ENCODE data around the gene SLC2A14. TPM values are rescaled to one million over a fixed set of nuclear protein-coding genes. Genes with fewer than 3 reads are reported as not detected.
"Not testable (repeated sequence)": the region's sequence is repeated elsewhere in the genome, so short reads cannot be mapped to it uniquely, and the experiment has no call there.

Gene SLC2A14
- total RNA-seq, 1 experiment from 2014 or later, result not detected

DNA sequence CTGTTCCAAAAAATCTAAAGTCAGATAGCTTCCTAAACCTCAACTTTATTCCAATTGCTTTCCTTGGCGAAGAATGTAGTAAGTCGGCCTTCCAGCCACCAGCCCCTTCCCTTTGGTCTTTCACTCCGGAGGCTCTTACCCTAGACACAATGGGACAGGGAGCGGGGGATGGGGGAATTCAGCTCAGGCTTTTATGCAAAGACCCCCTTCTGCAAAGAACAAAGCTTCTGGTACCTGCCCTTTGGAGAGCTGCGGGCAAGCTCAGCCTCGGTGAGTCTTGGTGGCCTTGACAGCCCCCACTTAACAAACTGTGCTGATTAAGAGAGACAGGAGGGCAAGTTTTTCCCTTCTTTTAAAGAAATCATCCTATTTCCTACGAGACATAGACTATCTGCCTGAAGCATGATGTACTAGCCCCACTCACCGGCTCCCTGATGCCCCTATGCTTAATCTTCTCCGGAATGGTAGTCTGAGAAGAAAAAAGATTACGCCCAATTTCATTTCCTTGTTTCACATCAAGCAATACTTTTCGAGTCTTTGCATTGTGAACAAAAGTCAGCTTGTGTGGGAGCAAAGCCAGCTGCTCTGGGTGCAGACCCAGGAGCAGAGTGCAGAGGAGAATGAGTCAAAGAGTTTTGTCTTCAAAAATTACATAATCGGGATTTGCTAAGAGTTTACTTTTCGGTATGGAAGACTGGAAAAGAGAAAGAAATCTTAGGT, 85.0 kb downstream of the SLC2A14 start:
- no peak for DNase-seq (ENCODE audit: low spot score)
- in situ Hi-C loops (cut with HindIII; ENCODE audit: low sequenced_read_pairs), result no loop called here

DNA sequence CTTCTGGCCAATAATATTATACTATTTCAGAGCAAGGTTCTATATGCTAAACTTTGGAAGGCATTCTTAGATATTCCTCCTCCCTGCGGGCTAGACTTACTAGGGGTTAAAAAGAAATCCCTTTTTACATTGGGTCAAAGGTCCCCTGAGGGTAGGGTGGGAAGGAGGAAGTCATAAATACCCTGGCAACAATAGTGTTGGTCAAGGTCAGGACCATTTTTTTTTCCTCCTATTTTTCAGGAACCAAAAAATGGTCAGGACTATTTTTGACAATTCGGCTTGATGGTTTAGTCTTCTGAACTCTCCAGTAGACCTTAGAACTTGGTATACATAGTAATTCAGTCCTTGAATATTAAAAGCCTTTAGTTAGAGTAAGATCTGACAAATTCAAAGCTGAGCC, 88.0 kb downstream of the SLC2A14 start:
- in situ Hi-C loops (cut with HindIII; ENCODE audit: low sequenced_read_pairs), result no loop called here
- no peak for DNase-seq (ENCODE audit: low spot score)

DNA sequence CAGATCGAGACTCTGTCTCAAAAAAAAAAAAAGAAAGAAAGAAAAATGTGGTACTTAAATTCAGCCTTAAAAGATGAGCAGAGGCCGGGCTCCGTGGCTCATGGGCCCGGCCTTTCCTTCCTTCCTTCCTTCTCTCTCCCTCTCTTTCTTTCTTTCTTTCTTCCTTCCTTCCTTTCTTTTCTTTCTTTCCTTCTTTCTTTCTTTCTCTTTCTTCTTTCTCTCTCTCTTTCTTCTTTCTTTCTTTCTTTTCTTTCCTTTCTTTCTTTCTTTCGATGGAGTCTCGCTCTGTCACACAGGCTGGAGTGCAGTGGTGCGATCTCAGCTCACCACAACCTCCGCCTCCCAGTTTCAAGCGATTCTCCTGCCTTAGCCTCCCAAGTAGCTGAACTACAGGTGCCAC, 89.3 kb downstream of the SLC2A14 start:
- DNase-seq (ENCODE audit: low spot score); in situ Hi-C loops (cut with HindIII; ENCODE audit: low sequenced_read_pairs): not testable (repeated sequence)

DNA sequence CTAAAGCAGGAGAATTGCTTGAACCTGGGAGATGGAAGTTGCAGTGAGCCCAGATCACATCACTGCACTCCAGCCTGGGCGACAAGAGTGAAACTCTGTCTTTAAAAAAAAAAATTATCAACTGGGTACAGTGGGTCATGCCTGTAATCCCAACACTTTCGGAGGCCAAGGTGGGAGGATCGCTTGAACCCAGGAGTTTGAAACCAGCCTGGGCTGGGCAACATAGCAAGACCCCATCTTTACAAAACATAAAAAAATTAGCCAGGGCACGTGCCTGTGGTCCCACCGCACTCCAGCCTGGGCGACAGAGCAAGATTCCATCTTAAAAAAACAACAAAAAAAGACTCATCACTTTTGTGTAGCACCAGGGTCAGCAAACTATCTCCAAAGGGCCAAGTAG, 90.7 kb downstream of the SLC2A14 start:
- no peak for DNase-seq (ENCODE audit: low spot score)

DNA sequence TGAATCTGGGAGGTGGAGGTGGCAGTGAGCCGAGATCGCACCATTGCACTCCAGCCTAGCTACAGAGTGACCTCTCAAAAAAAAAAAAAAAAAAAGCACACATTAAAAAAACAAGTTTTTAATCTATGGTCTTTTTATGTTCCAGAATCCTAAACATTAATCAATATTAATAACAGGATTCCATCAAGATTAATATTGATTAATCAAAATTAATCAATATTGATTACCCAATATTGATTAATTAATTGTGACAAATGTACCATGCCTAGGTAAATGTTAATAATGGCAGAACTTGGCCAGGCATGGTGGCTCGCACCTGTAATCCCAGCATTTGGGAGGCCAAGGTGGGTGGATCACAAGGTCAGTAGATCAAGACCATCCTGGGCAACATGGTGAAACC, 91.4 kb downstream of the SLC2A14 start:
- in situ Hi-C loops (cut with HindIII; ENCODE audit: low sequenced_read_pairs), result no loop called here
- no peak for DNase-seq (ENCODE audit: low spot score)

More for the DNA sequence above, 90.7 kb downstream of the SLC2A14 start:
- in situ Hi-C loops (cut with HindIII; ENCODE audit: low sequenced_read_pairs), result no loop called here

DNA sequence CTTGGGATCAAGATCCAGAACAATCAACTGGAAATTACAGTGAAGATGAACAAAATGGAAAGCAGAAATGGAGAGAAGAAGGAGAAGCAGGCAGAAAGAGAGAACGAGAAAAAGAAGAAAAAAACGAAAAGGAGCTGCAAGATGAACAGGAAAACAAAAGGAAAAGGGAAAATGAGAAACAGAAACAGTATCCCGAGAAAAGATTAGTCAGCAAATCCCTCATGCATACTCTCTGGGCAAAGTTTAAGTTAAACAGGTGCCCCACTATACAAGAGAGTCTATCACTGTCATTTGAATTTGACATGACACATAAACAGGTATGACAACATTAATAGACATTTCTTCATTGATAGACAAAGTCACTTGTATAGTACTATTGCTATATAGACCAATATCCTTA, 102.7 kb downstream of the SLC2A14 start:
- in situ Hi-C loops (cut with HindIII; ENCODE audit: low sequenced_read_pairs), result no loop called here
- no peak for DNase-seq (ENCODE audit: low spot score)

Other genes starting within 250 kb of the SLC2A14 start
- gene APOBEC1, start 207.0 kb downstream of the SLC2A14 start, total RNA-seq (2014; rRNA removed; shearing (Covaris generic)), result not detected in 2 replicates
- gene GDF3, start 177.1 kb downstream of the SLC2A14 start, total RNA-seq (2014; rRNA removed; shearing (Covaris generic)), result not detected in 2 replicates
- not detected in 2 replicates for gene DPPA3, start 161.5 kb downstream of the SLC2A14 start, total RNA-seq (2014; rRNA removed; shearing (Covaris generic))
- not detected in 2 replicates for gene CLEC4C, start 125.5 kb downstream of the SLC2A14 start, total RNA-seq (2014; rRNA removed; shearing (Covaris generic))
- not detected in 2 replicates for gene NANOGNB, start 107.7 kb downstream of the SLC2A14 start, total RNA-seq (2014; rRNA removed; shearing (Covaris generic))
- not detected in 2 replicates for gene NANOG, start 83.5 kb downstream of the SLC2A14 start, total RNA-seq (2014; rRNA removed; shearing (Covaris generic))
- gene SLC2A3, start 63.3 kb upstream of the SLC2A14 start, total RNA-seq (2014; rRNA removed; shearing (Covaris generic)), result 32.5 and 32.9 TPM in 2 replicates
- 3.4 and 8.1 TPM in 2 replicates for gene FOXJ2, start 159.8 kb upstream of the SLC2A14 start, total RNA-seq (2014; rRNA removed; shearing (Covaris generic))
- gene C3AR1, start 193.4 kb upstream of the SLC2A14 start, total RNA-seq (2014; rRNA removed; shearing (Covaris generic)), result not detected in 2 replicates
- 30.6 and 35.1 TPM in 2 replicates for gene NECAP1, start 209.4 kb upstream of the SLC2A14 start, total RNA-seq (2014; rRNA removed; shearing (Covaris generic))